Stimulated activated CD4-positive, alpha-beta T cell treated with anti-CD3 and anti-CD28 coated beads, Interleukin-12 subunit alpha, Interleukin-12 subunit beta, amount 100 ng/mL, for 4 hours (primary cell): ENCODE measurements around the gene SNX6.
"Not testable (repeated sequence)": the region's sequence is repeated elsewhere in the genome, so short reads cannot be mapped to it uniquely, and the experiment has no call there.

Experiments used
- DNase-seq: peaks from one replicate; pipeline ENCODE4 v3.0.0-alpha.2; 2020

The SNX6 gene

DNA sequence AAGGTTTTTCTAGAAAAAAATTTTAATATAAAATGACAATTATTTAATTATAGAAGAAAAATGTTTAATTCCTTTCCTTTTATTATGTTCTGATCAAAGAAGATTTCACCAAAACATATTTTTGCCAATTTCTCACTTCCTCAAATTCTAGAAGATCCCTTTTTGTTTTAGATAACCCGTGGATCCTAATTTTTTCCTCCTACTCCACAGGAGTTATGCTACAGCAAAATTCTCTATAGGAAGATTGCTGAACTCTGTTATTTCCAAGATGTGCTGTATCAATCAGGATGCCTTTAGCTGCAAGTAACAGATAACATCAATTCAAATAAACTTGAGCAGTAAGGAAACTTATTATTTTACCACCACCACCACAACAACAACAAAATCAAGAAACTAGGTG lies 3.8 kb upstream of the SNX6 start:
- no peak for DNase-seq

DNA sequence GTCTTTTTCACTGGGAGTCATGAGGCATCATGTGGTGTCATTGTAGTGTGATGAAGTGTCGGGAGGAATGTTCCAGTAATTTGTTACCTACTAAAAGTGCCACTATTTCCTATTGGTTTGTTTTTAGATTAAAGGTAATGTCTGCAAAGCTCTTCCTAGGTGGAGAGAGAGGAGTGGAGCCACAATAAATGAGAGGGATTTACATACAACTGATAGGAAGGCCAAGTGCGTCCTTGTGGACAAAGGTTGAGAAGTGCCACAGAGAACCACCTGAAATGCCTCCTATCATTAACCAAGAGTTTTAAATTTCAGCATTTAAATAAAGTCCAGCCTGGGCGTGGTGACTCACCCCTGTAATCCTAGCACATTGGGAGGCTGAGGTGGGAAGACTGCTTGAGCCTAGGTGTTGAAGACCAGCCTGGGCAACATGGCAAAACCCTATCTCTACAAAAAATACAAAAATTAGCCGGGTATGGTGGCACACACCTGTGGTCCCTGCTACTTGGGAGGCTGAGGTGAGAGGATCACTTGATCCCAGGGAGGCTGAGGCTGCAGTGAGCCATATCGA lies 2.5 kb upstream of the SNX6 start:
- no peak for DNase-seq

DNA sequence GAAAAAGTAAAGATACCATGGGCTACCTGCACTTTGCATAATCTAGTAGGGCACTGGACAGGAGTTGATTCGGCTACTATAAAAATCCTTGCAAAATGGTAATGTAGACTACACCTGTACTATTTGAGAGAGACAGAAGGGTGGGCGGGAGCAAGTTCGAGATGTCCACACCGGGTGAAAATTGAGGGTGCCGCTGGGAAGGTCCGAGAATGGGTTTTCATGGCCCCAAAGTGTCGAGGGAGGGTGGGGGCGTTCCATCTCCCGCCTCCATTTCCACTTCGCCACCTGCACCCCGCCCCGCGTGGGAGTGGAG lies 648 bp downstream of the SNX6 start:
- no peak for DNase-seq

DNA sequence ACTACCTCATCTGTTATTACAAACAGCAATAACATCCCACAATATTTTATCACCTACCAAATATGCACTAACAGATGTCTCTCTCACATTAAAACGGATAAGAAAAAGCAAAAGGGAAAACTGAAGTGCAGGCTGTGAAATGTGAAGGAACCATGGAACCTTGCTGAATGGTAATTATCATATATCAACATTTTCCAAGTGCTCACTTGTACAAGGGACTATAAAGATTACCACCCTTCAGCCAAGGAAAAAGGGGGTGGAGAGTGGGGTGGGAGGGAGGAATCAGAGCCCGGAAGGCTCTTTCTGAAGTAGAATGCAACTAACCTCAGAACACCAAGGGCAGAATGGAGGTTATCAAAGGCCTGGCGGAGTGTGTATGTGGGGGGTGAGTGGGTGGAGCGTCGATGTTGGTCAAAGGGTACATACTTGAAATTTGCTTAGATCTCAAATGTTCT lies 1.2 kb downstream of the SNX6 start:
- no peak for DNase-seq

DNA sequence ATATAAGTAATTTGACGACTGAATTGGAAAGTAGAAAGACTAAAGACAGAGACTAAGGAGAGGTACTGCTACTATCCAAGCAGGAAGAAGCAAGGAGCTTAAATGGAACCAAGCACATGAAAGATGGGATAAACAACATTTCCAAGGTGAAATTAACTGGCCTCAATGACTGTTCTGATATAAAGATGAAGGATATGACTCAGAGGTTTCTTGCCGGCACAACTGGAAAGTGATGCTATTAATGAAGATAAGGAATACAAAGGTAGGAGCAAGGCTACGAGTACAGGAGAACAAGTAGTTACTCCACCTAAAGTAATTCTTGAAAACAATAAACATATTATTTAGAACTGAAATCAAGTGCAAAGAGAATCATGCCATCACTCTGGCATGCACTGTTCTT lies 6.4 kb downstream of the SNX6 start:
- no peak for DNase-seq

DNA sequence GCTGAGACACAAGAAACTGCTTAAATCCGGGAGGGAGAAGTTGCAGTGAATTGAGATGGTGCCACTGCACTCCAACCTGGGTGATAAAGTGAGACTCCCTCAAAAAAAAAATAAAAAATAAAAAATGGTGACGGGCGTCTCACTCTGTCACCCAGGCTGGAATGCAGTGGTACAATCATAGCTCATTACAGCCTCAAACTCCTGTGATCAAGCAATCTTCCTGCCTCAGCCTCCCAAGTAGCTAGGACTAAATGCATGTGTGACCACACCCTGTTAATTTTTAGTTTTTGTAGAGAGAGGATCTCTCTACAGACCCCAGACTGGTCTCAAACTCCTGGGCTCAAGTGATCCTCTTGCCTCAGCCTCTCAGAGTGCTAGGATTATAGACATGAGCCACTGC lies 9.1 kb downstream of the SNX6 start:
- DNase-seq: no peak

DNA sequence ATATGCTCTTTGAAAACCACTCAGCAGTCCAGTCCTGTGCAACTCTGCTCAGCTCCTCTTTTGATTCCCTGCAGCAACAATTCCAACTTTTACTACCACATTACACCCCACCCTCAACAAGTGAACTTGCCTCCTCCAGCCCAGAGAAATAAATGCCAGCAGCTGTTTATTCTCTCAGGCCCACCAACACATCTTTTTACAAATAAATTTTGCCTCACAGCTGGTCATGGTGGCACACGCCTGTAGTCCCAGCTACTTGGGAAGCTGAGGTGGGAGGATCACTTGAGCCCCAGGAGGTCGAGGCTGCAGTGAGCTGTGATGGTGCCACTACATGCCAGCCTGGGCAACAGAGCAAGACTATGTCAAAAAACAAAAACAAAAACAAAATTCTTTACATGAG lies 9.8 kb downstream of the SNX6 start:
- DNase-seq: no peak

DNA sequence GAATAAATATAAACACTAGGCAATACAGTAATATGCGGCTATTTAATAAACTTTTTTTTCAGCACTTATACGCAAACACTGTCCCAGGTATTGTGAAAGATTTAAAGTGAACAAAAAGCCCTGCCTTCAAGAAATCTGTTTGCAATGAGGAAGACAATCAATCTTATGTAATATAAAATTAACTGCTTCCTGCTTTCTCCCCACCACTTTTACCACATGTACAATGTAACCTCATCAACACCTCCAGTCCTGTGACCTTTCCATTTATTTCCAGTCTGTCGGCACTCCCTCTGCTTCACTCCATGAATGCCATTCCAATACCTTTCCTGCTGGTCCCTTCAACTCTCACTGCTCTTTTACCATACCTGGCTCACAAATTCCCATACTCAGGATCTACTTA lies 10.5 kb downstream of the SNX6 start:
- no peak for DNase-seq

DNA sequence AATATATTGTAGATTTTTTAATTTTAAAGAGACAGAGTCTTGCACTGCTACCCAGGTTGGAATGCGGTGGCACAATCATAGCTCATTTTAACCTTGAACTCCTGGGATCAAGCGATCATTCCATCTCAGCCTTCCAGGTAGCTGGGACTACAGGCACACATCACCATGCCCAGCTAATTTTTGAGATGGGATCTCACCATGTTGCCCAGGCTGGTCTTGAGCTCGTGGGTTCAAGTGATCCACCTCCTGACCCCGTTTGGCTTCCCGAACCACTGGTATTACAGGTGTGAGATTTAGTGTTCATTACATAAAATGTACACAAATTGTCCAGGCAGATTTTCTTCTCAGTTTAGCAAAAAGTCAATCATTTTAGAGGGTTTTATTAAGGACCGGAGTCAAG lies 13.6 kb downstream of the SNX6 start:
- no peak for DNase-seq

DNA sequence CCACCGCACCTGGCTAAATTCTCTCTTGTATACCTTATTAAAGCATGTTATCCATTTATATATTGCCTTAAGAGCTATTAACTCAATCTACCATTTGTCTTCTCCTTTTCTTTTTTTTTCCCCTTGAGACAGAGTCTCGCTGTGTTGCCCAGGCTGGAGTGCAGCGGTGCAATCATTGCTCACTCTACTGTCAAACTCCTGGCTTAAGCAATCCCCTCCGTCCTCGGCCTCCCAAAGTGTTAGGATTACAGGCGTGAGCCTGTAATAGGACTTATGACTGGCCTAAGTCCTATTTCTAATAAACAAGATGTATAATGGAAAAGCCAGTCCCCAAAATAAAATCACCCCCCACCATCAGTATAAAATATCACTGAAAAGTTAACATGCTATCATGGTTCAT lies 14.4 kb downstream of the SNX6 start:
- DNase-seq: no peak

DNA sequence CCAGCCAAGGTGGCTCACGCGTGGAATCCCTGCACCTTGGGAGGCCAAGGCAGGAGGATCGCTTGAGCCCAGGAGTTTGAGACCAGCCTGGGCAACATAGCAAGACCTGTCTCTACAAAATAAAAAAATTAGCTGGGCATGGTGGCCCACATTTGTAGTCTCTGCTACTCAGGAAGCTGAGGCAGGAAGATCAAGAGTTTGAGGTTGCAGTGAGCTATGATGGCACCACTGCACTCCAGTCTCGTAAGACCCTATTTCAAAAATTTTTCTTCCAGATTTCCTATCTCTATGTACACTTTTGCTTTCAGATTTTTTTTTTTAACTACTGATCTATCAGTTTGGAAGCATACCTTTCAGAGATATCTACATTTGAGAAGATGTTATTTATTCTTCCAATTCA lies 15.3 kb downstream of the SNX6 start:
- no peak for DNase-seq

DNA sequence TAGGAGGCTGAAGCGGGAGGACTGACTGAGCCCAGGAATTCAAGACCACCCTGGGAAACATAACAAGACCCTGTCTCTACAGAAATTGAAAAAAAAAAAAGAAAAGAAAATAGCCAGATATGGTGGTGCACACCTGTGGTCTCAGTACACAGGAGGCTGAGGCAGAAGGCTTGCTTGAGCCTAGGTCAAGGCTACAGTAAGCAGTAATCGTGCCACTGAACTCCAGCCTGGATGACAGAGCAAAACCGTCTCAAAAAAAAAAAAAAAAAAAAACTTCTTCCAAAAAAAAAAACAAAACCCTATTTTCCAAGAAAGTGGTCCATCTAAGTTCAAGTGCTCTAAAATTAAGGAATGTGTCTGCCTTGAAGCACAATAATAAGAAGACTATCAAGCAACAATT lies 19.8 kb downstream of the SNX6 start:
- DNase-seq: no peak

DNA sequence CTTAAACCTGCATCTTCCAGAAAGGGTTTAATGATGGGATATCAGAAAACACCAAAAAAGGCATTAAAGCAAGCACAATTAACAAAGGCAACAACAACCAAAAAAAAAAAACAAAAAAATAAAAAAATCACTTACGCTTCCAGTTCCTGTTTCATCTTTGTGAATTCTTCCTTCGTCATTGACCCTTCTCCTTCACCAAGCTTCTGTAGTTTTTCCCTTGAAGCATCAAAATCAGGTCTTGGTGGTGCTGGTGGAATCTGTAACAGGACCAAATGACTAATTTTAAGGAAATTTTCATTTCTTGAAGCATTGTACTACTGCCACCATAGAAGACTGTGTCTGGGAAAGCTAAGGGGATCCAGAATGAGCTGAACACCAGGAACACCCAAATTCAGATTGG lies 24.5 kb downstream of the SNX6 start:
- DNase-seq: no peak

DNA sequence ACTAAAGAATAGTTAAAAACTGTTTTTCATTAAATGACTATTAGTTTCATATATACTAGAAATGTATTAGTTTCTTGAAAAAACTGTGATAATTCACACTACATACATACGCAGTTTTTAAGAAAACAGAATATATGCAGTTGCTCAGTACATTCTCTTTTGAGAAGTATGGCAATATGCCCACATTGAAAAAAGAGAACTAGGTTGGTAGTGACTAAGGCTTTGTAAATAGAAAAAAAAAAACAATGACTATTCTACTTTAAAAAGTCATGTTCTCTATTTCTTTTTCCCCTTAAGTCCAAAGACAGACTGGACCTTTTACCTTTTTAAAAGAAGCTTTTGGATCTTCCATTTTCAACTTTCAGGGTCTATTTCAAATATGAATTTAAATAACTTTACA lies 25.0 kb downstream of the SNX6 start:
- DNase-seq: no peak

DNA sequence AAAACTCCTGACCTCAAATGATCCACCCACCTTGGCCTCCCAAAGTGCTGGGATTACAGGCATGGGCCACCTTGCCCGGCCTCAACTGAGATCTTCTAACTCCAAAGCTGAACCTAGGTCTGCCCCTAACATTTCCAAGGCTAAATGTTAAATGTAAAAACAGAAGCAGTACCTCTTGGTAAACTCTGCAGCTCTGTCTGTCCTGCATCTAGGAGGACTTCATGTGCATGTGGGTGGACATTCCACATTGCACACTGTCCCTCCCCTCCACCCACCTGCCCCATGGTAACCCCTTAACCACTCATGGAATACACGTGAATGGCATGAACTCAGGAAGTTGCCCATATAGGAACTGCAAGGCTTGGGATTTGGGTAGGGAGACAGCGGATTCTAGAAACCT lies 33.1 kb downstream of the SNX6 start:
- DNase-seq: no peak

DNA sequence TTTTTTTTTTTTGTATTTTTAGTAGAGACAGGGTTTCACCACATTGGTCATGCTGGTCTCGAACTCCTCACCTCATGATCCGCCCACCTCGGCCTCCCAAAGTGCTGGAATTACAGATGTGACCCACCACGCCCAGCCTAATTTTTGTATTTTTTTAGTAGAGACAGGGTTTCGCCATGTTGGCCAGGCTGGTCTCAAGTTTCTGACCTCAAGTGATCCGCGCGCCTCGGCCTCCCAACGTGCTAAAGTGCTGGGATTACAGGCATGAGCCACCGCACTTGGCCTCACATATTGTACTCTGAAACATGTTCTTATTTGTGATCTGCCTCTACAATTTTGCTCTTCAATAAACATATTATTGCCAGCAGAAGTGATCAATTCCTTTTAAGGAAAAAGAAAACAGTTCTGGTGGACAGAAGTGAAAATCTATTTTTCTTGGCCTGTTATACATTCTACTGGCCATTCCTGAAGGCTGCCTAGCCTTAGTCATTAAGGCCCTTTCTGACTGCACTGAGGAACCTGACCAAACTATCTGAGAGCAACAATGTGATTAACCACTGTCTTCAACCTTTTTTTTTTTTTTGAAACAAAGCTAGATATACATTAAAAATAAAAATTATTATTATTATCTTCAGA lies 36.1 kb downstream of the SNX6 start:
- DNase-seq: no peak

DNA sequence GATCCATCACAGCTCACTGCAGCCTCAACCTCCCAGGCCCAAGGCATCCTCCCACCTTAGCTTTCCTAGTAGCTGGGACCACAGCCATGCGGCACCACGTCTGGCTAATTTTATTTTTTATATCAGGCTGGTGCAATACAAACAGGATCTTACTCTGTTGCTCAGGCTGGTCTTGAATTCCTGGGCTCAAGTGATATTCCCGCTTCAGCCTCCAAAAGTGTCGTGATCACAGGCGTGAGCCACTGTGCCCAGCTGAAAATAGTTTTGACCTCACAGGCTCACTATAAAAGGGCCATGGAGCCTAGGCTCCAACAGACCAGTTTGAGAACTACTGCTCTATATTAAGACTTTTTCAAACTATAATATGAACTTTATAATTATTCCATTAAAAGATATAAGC lies 37.3 kb downstream of the SNX6 start:
- DNase-seq: no peak

DNA sequence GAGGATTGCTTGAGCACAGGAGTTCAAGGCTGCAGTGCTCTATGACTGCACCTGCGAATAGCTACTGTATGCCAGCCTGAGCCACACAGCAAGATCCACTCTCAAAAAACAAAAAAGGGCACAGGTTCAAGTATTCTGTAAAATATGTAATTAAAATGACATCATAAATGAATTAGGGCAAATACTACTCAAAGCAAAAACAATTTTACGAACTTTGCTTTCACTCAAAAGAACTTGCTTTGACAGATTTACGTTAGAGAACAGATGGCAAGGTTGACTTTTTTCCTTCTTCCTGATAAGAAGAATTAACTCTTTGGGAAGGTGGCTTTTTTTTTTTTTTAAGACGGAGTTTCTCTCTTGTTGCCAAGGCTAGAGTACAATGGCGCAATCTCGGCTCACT lies 46.4 kb downstream of the SNX6 start:
- DNase-seq: no peak

DNA sequence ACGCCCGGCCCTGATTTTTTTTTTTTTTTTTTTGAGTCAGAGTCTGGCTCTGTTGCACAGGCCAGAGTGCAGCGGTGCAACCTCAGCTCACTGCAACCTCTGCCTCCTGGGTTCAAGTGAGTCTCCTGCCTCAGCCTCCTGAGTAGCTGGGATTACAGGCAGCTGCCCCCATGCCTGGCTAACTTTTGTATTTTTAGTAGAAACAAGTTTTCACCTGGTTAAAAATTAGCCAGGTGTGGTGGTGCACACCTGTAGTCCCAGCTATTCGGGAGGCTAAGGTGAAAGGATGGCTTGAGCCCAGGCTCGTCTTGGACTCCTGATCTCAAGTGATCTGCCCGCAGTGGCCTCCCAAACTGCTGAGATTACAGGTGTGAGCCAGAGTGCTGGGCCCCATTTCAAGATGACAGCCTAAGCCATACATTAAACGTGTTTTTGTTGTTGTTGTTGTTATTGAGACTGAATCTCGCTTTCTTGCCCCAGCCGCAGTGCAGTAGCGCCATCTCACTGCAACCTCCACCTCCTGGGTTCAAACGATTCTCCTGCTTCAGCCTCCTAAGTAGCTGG lies 47.7 kb downstream of the SNX6 start:
- DNase-seq: no peak

DNA sequence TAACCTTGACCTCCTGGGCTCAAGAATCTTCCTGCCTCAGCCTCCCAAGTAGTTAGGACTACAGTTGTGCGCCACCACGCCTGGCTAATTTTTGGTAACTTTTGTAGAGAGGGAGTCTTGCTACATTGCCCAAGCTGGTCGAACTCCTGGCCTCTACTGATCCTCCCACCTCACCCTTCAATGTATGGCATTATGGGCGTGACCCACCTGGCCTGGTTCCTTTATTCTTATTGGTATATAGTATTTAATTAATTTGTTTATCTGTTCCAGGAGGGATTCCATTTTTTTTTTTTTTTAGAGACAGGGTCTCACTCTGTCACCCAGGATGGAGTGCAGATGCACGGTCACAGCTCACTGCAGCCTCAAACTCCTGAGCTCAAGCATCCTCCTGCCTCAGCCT lies 49.6 kb downstream of the SNX6 start:
- no peak for DNase-seq

DNA sequence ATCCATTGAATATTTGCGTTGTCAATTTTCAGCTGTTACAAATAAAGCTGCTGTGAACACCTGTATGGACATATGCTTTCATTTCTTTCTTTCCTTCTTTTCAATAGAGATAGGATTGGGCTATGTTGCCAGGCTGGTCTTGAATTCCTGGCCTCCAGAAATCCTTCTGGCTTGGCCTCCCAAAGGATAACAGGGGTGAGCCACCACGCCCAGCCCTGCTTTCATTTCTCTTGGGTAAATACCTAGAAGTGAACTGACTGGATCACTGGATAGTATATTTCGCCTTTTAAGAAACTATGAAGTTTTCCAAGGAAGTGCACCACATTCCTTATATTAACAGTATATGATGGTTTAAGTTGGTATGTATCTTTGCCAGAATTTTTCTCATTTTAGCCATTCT lies 58.2 kb downstream of the SNX6 start:
- no peak for DNase-seq

DNA sequence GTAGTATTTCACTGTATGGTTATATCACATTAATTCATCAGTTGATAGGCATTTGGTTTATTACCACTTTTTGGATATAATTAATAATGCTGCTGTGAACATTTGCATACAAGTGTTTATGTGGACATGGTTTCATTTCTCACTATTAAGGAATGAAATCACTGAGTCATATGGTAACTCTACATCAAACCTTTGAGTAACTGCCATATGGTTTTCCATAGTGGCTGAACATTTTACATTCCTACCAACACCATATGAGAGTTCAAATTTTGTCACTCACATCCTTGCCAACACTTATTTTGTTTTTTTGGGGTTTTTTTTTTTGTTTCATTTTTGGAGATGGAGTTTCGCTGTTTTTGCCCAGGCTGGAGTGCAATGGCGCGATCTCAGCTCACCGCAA lies 60.2 kb downstream of the SNX6 start:
- DNase-seq: no peak

DNA sequence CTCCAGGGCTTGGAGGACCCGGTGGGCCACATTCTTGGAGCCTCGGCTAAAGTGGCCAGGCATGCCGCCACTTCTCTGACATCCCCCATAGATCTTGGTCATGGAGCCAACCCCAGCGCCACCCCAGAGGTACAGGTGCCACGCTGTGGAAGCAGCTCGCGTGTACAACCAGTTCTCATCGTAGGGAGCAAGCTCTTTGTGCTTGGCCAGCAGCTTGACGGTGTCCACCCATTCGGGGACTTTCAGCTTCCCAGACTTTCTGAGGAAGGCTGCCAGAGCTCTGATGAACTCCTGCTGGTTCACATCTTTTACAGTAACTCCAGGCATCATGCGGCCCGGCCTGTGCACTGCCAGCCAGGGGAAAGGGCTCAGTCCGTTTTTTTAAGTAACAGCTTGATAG lies 61.1 kb downstream of the SNX6 start:
- no peak for DNase-seq

DNA sequence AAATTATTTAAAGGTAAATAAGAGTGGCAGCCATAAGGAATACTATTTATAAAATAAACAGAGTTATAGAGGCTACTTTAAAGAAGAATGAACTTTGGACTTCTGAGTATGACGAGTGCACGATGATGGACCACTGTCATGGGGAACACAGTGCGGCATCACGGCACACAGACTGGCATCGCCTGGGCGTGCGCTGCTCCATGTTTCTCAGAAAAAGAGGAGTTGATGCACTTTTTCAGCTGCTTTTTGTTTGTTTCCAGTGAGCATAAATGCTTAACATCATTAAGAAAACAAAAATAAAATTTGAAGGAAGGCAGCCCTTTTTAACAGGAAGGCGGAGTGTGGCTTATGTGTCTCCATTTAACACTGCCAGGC lies 67.2 kb downstream of the SNX6 start:
- no peak for DNase-seq

DNA sequence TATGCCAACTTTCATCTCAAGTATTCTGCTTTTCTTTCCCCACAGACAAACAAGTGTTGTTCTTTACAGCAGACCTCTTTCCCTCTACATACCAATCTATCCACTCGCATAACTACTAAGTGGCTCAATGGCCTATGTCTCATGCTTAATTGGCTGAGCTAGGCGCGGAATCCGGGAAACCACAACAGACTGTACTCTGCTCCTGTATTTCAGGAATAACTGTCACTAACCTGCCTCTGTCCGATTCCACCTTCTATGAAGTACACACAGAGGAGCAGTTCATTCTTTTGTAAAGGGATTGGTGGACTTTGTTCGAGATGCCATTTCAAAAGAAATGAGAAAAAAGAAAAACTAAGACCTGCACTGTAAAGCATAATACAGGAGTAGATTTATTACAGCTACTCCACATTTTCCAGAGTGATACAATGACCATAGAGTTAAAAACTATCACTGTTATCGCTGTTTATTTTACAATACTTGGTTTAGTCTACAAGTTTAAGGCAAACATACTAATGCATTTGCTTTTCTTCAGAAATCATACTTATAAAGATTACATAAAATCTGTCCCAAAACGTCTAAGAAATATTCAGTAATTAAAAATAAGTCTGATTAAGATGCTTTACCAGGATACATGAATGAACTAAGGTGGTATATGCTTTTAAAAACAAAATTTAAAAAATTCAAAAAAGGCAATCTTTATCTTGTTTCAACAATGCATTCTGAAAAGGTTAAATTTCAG lies 67.7 kb downstream of the SNX6 start:
- not testable (repeated sequence) for DNase-seq
